HEK293 (cell line): ENCODE measurements around the gene CACNA2D3.

Experiments used
- CTCF ChIA-PET: fragments of 350-600 bp; formaldehyde crosslinking; extraction: SDS; loops from one replicate; lab custom pipeline; 2021; ENCODE audit warnings: antibody characterized with exemption; lab: Yijun Ruan, JAX
- POLR2A ChIA-PET: fragments of 300-600 bp; formaldehyde crosslinking; extraction: SDS; loops from one replicate; lab custom pipeline; 2020; ENCODE audit warnings: antibody characterized with exemption, inconsistent platforms; lab: Yijun Ruan, JAX
- H3K27ac ChIP-seq: fragments of 200-500 bp; sonication (Bioruptor generic); 2 replicates; pipeline ENCODE4 v1.5.1; 2014; ENCODE audit warnings: low read depth, low read length, control low read depth, inconsistent platforms; ENCODE audit errors: extremely low read depth
- H3K36me3 ChIP-seq, 2 experiments: fragments of 200-500 bp in 1 of 2; sonication (Bioruptor generic) in 1 of 2; 1 replicate in 1 of 2; 2 replicates in 1 of 2; pipeline ENCODE4 v1.5.1; 2014 to 2017; ENCODE audit warnings: inconsistent platforms in 2 of 2, low read length in 2 of 2; ENCODE audit not compliant: control insufficient read depth in 2 of 2, insufficient read depth in 1 of 2
- H3K4me1 ChIP-seq: fragments of 200-500 bp; sonication (Bioruptor generic); 2 replicates; pipeline ENCODE4 v1.5.1; 2014; ENCODE audit warnings: mild to moderate bottlenecking, low read length, inconsistent platforms; ENCODE audit not compliant: control insufficient read depth, insufficient read depth
- H3K4me3 ChIP-seq: 2 replicates; pipeline ENCODE4 v1.5.1; 2011; ENCODE audit warnings: low read depth, mild to moderate bottlenecking, control low read depth, low read length, moderate library complexity
- H3K9me3 ChIP-seq: fragments of 200-500 bp; sonication (Bioruptor generic); 2 replicates; pipeline ENCODE4 v1.5.1; 2014; ENCODE audit warnings: low read depth, low read length, inconsistent platforms; ENCODE audit not compliant: control insufficient read depth, insufficient read depth
- ATF2 ChIP-seq: fragments of 450-650 bp; formaldehyde crosslinking; IDR thresholded peaks from 2 replicates; pipeline ENCODE4 v1.5.1; 2016; ENCODE audit warnings: missing biosample characterization, missing genetic modification characterization, low read depth
- GFI1B ChIP-seq: fragments of 450-650 bp; formaldehyde crosslinking; IDR thresholded peaks from 2 replicates; pipeline ENCODE4 v1.5.1; 2016; ENCODE audit warnings: missing biosample characterization, missing genetic modification characterization
- GLIS2 ChIP-seq: fragments of 450-650 bp; formaldehyde crosslinking; IDR thresholded peaks from 2 replicates; pipeline ENCODE4 v1.5.1; 2016; ENCODE audit warnings: missing biosample characterization, missing genetic modification characterization
- HOXA7 ChIP-seq: sonication (generic); formaldehyde crosslinking; IDR thresholded peaks from 2 replicates; pipeline ENCODE4 v1.8.1; 2022; ENCODE audit warnings: missing genetic modification reagents, borderline replicate concordance
- KLF9 ChIP-seq: fragments of 450-650 bp; formaldehyde crosslinking; IDR thresholded peaks from 2 replicates; pipeline ENCODE4 v1.5.1; 2016; ENCODE audit warnings: missing biosample characterization, missing genetic modification characterization, low read depth
- MEIS1 ChIP-seq: sonication (generic); formaldehyde crosslinking; IDR thresholded peaks from 2 replicates; pipeline ENCODE4 v1.8.1; 2022; ENCODE audit warnings: missing genetic modification reagents, mild to moderate bottlenecking, borderline replicate concordance
- SETDB1 ChIP-seq: IDR thresholded peaks from one replicate; pipeline ENCODE4 v1.6.1; 2017; ENCODE audit warnings: mild to moderate bottlenecking, low read length, moderate library complexity, mixed read lengths; ENCODE audit not compliant: insufficient read length
- SP3 ChIP-seq: fragments of 450-650 bp; formaldehyde crosslinking; IDR thresholded peaks from 2 replicates; pipeline ENCODE4 v1.5.1; 2016; ENCODE audit warnings: missing biosample characterization, missing genetic modification characterization
- TCF7L2 ChIP-seq: IDR thresholded peaks from 2 replicates; pipeline ENCODE4 v1.6.1; 2011; ENCODE audit warnings: low read depth, mild to moderate bottlenecking, inconsistent platforms, low read length, moderate library complexity, borderline replicate concordance
- ZNF146 ChIP-seq: fragments of 450-650 bp; formaldehyde crosslinking; IDR thresholded peaks from 2 replicates; pipeline ENCODE4 v1.5.1; 2016; ENCODE audit warnings: missing biosample characterization, missing genetic modification characterization
- ZNF169 ChIP-seq: fragments of 450-650 bp; formaldehyde crosslinking; IDR thresholded peaks from 2 replicates; pipeline ENCODE4 v1.5.1; 2016; ENCODE audit warnings: missing biosample characterization, missing genetic modification characterization
- ZNF24 ChIP-seq: fragments of 450-650 bp; formaldehyde crosslinking; IDR thresholded peaks from 2 replicates; pipeline ENCODE4 v1.5.1; 2016; ENCODE audit warnings: missing biosample characterization, missing genetic modification characterization
- ZNF341 ChIP-seq: fragments of 450-650 bp; formaldehyde crosslinking; IDR thresholded peaks from 2 replicates; pipeline ENCODE4; 2016; ENCODE audit warnings: low read depth, missing biosample characterization, missing genetic modification characterization
- ZNF362 ChIP-seq: fragments of 450-650 bp; formaldehyde crosslinking; IDR thresholded peaks from 2 replicates; pipeline ENCODE4 v1.5.1; 2016; ENCODE audit warnings: missing biosample characterization, missing genetic modification characterization
- ZNF449 ChIP-seq: fragments of 450-650 bp; formaldehyde crosslinking; IDR thresholded peaks from 2 replicates; pipeline ENCODE4 v1.5.1; 2017; ENCODE audit warnings: missing biosample characterization, mild to moderate bottlenecking, missing genetic modification characterization, moderate library complexity
- ZNF513 ChIP-seq: fragments of 450-650 bp; IDR thresholded peaks from 2 replicates; pipeline ENCODE4 v1.5.1; 2018; ENCODE audit warnings: missing biosample characterization, missing genetic modification characterization
- ZNF558 ChIP-seq: fragments of 450-650 bp; formaldehyde crosslinking; IDR thresholded peaks from 2 replicates; pipeline ENCODE4 v1.5.1; 2016; ENCODE audit warnings: missing biosample characterization, missing genetic modification characterization
- ZNF621 ChIP-seq: fragments of 450-650 bp; formaldehyde crosslinking; IDR thresholded peaks from 2 replicates; pipeline ENCODE4 v1.5.1; 2017; ENCODE audit warnings: missing biosample characterization, missing genetic modification characterization
- ZNF76 ChIP-seq: fragments of 450-650 bp; formaldehyde crosslinking; IDR thresholded peaks from 2 replicates; pipeline ENCODE4; 2016; ENCODE audit warnings: low read depth, missing biosample characterization, missing genetic modification characterization, borderline replicate concordance
- ZNF792 ChIP-seq: fragments of 450-650 bp; formaldehyde crosslinking; IDR thresholded peaks from 2 replicates; pipeline ENCODE4 v1.5.1; 2016; ENCODE audit warnings: missing biosample characterization, missing genetic modification characterization
- TF ChIP-seq, protein P1 (sequence below): fragments of 450-650 bp; formaldehyde crosslinking; IDR thresholded peaks from 2 replicates; pipeline ENCODE4 v1.5.1; 2016; ENCODE audit warnings: missing biosample characterization, missing genetic modification characterization, low read depth
- TF ChIP-seq, protein P2 (sequence below): fragments of 450-650 bp; formaldehyde crosslinking; IDR thresholded peaks from 2 replicates; pipeline ENCODE4 v1.5.1; 2016; ENCODE audit warnings: missing biosample characterization, missing genetic modification characterization

CACNA2D3 gene

GRCh38 chr3:54543446-54543845 is 421.1 kb downstream of the CACNA2D3 start (continued):
- TF ChIP-seq MEIS1 (no peak), ZNF76 (tag by site-specific recombination) (no peak), ZNF362 (tag by site-specific recombination) (no peak), ATF2 (tag by site-specific recombination) (no peak), ZNF169 (tag by site-specific recombination) (no peak)

DNA sequence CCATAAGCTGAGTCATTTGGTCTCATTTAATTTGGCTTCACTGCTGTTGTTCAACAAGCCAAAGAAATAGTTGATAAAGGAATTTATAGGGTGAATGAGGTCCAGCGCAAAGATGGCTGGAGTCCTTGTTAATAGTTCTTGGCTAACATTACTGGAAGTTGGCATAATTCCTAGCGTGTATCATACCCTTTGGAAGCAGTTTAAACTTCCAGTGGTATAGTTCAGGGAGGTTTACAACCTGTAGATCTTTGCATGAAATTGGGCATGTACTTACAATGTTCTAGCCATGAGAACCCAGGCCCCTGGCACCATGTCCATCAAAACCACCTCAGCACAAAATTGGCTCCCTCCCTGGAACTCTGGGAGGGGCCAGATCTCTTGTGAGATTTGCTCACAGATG is 424.7 kb downstream of the CACNA2D3 start:
- Histone ChIP-seq H3K27ac (no peak overlapping the region), H3K4me3 (no peak overlapping the region)
- CTCF ChIA-PET = interaction anchor here (0.6 kb wide), 1 partner anchor 1469 kb away, joined by 3 read pairs; no protein-coding TSS in a partner anchor
- TF ChIP-seq GFI1B (tag by site-specific recombination) (no peak), ZNF621 (tag by site-specific recombination) (no peak), ZNF792 (tag by site-specific recombination) (no peak), ZNF146 (no peak), ZNF24 (no peak), ZNF341 (tag by site-specific recombination) (no peak), ZNF513 (no peak), KLF9 (no peak), GLIS2 (tag by site-specific recombination) (no peak), SETDB1 (no peak), HOXA7 (no peak), ATF2 (tag by site-specific recombination) (no peak), ZNF558 (tag by site-specific recombination) (no peak), SP3 (tag by site-specific recombination) (no peak), TCF7L2 (no peak), ZNF449 (tag by site-specific recombination) (no peak)
- TF ChIP-seq, protein P1, sequence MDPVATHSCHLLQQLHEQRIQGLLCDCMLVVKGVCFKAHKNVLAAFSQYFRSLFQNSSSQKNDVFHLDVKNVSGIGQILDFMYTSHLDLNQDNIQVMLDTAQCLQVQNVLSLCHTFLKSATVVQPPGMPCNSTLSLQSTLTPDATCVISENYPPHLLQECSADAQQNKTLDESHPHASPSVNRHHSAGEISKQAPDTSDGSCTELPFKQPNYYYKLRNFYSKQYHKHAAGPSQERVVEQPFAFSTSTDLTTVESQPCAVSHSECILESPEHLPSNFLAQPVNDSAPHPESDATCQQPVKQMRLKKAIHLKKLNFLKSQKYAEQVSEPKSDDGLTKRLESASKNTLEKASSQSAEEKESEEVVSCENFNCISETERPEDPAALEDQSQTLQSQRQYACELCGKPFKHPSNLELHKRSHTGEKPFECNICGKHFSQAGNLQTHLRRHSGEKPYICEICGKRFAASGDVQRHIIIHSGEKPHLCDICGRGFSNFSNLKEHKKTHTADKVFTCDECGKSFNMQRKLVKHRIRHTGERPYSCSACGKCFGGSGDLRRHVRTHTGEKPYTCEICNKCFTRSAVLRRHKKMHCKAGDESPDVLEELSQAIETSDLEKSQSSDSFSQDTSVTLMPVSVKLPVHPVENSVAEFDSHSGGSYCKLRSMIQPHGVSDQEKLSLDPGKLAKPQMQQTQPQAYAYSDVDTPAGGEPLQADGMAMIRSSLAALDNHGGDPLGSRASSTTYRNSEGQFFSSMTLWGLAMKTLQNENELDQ = no peak
- TF ChIP-seq, protein P2, sequence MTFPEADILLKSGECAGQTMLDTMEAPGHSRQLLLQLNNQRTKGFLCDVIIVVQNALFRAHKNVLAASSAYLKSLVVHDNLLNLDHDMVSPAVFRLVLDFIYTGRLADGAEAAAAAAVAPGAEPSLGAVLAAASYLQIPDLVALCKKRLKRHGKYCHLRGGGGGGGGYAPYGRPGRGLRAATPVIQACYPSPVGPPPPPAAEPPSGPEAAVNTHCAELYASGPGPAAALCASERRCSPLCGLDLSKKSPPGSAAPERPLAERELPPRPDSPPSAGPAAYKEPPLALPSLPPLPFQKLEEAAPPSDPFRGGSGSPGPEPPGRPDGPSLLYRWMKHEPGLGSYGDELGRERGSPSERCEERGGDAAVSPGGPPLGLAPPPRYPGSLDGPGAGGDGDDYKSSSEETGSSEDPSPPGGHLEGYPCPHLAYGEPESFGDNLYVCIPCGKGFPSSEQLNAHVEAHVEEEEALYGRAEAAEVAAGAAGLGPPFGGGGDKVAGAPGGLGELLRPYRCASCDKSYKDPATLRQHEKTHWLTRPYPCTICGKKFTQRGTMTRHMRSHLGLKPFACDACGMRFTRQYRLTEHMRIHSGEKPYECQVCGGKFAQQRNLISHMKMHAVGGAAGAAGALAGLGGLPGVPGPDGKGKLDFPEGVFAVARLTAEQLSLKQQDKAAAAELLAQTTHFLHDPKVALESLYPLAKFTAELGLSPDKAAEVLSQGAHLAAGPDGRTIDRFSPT = no peak
- TF ChIP-seq, all 188 proteins: peak for 0
- H3K36me3 ChIP-seq = no peaks in the 10 kb centered on the region
- no peaks in the 10 kb centered on the region for H3K4me1 ChIP-seq
- H3K9me3 ChIP-seq = no peaks in the 10 kb centered on the region
- POLR2A ChIA-PET = no interaction called here
